GM19372 (cell line): ENCODE results near the gene STON2.

ENCODE experiments used
- ATAC-seq: cut with Tn5 transposase; IDR thresholded peaks from one replicate; pipeline ENCODE4 v1.9.1; 2021; ENCODE audit warnings: mild to moderate bottlenecking, low read depth, moderate library complexity; ENCODE audit not compliant: unreplicated experiment

STON2 gene

DNA sequence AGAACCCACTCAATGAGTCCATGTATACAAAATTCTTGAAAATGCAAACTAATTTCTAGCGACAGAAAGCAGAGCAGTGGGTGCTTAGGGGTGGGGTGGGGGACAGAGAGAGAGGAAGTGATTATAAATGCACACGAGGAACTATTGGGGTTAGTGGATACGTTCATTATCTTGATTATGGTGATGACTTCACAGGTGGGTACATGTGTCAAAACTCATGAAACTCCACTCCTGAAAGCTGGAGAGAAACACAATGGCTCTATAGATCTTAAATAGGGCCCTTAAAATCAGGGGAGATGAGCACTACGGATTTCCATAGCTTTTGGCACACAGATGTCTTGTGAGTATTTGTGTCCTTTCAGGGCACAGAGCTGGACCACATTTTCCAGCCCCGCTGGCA, 59.9 kb downstream of the STON2 start:
- ATAC-seq: no peak

DNA sequence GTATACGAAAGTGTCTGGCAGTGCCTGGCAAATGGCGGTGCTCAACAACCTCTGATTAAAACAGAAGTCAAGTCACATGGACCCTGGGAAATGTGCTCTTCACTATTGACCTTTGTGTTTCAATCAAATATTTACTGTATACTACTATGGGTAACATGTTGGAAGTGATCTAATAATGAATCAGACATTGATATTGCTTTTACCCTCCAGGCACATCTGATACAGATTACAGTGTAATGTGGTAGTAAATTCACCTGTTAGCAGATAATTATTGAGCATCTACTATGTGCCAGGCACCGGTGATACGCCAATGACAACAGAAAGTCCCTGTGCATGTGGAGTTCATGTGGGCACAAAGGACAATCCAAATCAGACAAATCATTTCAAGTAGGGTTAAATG, 63.1 kb downstream of the STON2 start:
- no peak for ATAC-seq

DNA sequence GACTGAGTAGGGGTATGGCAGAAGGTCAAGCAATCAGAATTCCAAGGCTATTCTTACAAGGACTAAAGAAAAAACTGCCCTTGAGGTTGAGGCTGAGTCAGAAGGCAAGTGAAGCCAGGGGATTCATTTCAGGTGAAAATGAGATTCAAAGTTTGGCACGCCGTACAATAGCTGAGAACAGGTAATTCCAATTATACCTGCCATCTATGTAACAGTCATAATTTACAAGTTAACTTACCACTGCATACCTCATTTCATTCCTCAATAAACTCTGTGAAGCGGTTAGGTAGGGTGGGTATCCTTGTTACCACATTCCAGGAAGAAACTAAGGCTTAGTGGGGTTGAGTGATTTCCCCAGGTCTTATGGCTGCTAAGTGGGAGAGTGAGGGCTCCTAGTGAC, 64.1 kb downstream of the STON2 start:
- no peak for ATAC-seq

DNA sequence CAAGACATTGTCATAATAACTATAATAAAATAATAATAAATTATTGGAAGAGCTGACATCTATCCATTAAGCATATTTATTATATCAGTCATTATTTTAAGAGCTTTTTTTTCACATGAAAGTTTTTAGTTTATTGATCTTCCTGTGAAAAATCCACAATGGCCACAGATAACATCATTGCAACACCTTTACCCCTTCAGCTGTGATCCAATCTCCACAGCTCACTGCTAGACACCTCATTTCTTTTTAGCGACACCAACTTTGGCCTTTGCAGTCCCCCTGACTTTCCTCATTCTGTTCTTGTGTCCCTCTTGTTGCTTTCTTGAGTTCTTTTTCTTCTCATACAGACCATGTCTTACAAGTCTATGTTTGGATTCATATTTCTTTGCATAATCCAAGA, 67.4 kb downstream of the STON2 start:
- ATAC-seq: no peak

DNA sequence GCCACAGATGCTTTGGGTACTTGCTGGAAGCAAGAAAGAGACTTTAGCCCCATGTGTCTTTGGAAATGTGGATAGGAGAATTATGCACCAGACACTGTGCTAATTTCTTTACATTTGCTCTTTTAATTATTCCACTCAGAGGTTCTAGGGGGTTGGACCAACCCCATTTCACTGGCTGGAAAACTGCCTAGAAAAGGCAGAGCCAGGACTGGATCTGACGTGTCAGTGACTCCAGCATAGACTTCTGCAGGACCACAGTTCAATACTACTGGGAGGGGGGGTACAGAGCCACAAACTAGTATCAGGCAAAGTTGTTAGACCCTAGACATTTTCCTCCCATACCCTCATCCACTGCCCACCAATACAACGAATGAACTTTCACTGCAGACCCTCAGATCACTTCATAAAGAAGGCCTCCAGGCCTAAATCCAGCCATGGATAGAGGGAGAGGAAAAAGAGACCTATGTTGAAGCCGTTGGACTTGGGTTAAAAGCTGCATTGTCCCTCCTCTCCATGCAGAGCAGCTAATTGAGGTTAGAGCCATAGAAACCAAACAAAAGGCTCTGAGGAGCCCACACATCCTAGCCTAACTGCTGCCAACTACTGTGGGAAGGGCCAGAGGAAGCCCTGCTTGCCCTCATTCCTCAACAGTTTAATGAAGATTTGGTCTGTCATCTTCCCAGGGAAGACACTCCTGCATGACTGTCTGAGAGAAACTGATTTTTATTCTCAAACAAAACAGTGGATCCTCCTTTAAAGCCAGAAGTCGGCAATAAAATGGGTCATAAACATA, 68.7 kb downstream of the STON2 start:
- ATAC-seq: no peak

DNA sequence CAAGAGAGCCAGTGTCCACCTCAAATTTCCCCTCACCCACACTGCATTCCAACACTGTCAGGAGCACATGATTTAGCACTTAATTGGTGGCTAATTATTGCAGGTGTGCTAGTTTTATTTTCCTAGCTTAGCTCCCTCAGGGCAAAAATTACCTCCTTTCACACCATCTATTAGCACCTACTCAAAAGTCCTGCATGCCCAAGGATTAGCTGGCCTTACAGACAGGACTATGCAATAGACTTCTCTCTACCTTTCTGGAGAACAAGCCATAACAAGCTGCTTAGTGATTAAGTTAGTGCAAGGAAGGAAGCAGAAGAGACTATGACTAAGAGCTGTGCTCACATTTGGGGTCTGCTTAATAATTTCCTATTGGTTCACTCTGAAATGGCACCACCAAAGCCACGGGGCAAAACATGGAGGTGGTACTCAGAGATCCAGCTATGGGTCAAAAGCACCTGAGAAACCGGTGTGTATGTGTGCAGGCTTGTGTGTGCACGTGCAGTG, 69.5 kb downstream of the STON2 start:
- ATAC-seq: no peak

DNA sequence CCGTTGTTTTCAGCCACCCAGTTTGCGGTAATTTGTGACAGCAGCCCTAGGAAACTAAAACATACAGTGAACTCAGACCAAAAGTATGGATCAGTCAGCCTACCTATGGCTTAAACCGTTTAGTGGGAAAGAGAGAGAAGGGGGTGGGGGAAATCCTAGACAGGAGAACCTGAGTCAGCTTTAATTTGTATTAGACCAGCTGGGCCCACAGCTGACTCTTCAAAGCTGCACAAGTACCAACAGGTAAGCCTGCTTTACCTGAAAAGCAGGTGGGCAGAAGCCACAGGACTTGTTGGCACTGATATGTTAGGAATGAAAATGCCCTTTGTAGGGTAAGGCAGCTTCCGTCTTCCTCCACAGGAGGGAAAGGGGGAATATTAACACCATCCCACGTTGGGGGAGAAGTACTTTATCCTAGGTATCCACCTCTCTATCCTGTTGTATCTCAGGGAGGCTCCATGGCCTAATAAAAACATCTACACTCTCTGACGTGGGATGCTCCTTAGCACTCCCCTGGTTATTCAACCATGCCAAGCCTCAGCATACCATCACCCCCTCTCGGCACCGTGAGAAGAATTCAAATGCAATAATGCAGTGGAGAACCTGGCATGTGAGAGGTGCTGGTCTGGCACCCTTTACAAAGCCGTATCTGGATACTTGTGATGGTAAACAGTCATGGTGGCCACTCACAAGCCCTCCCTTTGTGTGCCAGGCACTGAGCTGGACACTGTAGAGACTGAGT, 70.3 kb downstream of the STON2 start:
- no peak for ATAC-seq

DNA sequence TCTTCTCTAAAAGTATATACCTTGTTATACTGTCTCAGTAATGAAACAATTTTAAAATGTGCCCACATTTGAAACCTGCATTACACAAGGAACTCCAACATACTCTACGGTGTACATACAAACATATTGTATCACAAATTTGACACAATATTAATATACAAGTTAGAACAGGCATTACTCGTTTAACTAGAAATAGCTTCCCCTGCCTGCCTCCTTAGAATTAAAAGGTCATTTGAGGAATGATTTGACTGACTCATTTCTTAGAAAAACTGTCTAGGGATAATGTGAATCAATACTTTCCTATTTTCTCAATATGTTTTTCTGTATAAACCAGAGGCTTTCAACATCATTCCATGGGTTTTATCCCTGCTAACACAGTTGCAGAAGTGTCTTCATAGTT, 73.7 kb downstream of the STON2 start:
- ATAC-seq: no peak

DNA sequence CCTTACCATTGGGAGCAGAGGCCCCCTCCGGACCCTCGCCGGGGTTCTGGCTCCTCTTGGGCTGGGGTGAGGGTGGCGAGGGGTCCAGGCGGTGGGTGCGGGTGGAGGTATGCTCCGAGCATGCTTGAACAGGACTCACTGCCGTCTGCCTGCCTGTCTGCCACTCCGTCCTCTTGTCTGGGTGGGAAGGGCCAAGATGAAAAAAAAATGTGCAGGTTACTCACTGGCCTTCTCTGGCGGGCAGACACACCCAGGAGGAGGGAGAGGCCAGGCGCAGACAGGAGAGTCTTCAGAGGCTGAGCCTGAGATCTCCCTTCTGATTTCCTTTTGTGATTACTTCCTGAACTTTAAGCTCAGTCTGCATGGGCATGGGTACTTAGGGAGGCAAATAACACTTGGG, 76.1 kb downstream of the STON2 start:
- ATAC-seq: no peak

DNA sequence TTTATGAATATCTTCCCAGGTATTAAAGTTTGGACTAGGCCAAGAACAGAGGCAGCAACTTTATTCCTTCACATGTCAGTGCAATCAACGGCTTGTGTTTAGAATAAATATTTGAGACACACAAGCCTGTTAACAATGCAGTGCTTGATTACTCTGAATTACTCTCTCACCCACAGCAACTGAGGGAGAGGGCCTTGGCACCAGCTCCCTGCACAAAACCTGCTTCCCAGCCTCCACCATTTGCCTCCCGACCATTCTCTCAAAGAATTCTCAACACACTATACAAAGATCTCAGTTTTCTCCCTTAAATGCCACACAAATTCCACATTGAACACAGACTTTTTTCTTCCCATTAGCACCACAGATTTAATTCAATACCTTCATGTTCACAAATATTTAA, 77.0 kb downstream of the STON2 start:
- ATAC-seq: no peak

DNA sequence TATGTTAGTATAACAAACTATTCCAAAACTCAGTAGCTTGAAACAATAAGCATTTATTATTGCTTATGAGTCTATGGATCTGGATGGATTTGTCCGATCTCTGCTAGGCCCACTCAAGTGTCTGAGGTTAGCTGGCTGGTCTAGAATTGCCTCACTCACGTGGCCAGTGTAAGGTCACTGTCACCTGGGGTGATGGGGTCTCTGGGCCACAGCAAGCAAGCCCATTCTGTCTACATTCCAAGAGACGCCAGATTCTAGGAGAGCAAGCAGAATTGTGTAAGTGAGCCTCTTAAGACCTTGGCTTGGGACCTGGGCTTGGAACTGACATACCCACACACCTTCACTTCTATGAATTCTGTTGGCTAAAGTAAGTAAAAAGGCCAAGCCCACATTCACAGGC, 80.2 kb downstream of the STON2 start:
- no peak for ATAC-seq

DNA sequence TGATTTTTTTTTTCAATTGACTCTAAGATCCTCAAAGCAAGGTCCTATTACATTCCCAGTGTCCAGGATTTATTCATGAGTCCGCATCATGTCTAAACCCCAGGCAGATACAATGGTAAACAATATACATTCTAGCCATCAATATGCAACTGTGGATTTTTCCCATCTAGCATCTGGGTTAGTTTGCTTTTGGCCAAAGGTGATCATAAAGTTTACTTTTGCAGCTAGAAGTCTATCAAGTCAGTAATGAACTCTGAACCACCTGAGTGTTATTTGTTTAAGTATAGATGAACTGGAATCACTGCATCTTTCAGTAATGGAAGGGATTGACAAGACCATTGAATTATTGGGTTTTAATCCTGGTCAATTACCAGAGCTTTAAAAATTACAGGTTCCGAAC, 80.8 kb downstream of the STON2 start:
- no peak for ATAC-seq

DNA sequence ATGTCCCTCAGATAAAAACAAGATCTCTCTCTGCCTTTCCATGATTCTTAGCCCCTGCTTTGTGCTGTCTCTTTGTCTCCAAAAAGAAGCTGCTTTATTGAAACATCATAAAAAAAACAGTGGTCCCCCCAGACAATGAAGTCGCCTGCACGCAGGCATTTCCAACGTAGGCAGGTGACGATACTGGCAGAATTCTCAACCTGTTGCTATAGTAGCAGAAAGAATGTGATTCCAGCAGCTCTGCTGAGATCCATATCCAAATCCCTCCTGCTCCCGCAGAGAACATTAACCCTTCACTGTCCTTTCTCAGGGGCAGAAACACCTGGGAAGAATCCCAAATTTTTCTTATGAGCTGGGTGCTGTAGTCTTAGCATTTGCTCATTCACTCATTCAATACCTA, 84.8 kb downstream of the STON2 start:
- no peak for ATAC-seq

DNA sequence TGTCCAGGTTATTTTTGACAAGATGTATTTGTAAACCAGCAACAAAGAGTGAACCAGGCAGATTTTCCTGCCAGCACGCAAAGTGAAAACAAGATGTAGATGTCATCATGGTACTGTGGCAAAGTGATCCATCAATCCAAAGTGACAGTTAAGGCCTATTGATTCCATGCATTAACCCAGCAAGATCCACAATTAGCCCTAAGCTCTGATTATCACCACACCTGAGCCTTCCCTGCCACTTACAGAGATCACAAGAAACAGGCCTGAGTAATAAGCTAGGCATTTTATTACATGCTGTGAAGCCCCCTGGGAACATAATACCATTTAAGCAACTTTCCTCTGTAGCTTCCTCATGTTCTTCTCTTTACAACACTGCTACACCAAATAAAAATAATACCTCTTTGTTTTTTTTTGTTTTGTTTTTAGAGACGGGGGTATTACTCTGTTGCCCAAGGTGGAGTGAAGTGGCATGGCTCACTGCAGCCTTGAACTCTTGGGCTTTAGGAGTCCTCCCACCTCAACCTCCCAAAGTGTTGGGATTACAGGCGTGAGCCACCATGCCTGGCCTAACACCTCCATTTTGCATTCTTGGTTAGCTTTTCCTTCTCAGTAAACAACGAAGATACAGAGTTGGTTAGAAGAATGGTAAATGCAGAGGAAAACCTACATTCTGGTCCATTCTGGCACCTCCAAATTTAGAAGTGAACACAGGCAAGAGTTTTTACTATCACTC, 85.5 kb downstream of the STON2 start:
- no peak for ATAC-seq

DNA sequence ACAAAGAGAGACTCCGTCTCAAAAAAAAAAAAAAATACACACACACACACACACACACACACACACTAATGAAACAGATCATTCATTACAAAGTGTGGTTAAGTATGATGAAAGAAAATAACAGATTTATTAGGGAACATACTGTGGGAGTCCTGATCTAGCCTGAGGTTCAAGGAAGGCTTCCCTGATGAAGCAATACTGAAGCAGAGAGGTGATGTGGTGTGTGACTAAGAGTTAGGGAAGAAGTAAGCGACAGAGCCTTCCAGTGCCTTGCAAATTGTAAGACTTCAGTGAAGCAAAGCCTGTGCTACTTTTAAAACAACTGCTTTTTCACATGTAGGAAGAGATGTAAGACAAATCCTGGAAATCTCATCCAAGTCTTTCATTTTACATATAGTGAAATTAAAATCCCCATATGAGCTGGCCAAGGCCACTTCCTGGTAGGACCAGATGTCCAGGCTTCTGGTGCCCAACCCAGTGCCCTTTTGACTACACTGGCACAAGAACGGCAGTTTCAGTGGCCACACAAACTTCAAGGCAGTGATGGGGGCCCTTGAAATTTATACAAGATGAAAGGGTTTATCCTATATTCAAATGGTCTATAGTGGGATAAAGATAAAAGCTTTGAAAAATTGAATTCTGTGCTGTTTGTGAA, 86.2 kb downstream of the STON2 start:
- no peak for ATAC-seq

DNA sequence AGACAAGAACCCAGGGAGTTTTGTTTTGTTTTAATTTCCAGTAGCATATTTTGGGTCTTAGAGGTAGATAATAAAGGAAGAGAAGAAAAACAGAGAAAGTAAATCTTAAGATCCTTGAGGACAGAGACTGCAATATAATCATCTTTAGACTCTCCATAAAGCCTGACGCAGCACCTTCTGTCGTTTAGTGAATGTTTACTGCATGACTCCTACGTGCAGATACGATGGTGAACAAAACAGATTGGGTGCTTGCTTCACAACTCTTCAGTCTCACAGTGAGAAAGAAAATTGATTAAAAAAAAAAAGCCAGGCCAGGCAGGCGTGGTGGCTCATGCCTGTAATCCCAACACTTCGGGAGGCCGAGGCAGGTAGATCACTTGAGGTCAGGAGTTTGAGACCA, 86.9 kb downstream of the STON2 start:
- ATAC-seq: no peak

DNA sequence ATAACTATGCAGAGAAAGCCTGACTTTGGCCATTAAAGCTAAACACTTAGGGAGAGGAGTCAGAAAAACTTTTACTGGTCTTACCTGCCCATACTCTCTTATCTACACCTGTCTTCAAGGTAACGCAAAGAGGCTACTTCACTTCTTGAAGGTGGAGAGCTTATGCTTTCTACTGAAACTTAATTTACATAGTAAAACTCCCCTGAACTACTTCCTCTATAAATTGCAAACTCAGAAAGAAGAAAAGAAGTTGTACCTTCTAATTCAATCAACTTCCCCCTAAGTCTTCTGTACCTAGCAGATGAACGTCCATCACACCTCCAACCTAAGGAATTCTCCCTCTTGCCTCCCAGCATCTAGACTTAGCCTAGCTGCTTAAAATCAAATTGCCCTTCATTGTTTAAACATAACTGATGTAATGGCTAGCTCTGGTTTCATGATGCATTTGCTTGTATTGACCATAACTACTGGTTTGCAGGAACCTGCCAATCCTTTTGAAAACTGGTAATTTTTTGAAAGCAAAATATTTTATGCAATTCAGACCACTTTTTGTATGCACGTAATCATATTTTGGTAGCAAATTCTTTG, 87.7 kb downstream of the STON2 start:
- ATAC-seq: no peak

DNA sequence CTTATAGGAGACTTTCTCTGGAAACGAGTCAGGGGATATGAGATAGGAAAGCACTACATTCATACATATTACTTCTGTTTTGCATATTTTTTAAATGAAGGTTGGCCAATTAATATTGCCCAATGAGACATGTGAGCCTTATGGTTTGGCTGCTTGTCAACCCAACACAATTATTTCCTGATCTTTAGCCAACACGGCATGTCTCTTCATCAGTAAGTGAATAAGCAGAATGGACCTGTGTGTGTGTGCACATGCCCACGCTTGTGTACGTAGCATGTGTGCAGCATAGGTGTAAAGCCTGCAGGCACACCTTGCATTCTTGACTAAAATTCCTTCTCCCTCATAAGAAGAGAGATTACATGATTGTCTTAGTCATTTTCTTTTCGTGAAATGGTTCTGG, 88.3 kb downstream of the STON2 start:
- no peak for ATAC-seq

DNA sequence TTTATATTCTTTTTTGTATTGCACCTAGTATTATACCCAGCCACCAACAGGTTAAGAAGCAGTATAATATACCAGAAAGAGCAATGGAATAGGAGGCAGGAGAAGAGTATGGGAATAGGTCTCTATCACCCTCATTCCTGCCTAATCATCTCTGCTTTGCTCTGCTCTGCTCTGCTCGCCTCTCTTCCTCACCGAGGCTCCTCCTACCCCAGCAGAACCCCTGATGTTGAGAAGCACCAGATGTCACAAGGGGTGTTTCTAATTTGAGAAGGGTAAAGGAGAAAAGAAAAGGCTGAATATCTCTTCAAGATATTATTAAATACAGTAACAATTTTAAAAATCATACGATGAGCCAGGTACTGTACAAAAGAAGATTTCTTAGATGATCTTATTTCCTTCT, 89.0 kb downstream of the STON2 start:
- ATAC-seq: no peak

DNA sequence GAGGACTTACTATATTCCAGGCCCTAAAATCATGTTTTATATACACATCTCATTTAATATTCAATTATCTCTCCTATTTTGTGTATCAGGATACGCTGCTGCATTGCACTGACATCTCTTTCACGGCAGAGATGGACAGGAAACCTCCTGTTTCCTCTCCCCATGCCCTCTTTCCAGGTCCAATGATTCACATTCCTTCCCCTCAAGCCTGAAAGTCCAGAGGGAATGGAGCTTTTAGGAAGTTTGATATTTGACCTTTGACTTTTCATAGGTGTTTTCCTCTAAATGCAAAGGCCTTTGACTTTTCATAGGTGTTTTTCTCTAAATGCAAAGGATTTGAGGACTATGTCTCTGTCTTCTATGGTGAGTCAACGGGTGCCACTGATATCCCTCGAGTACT, 89.5 kb downstream of the STON2 start:
- no peak for ATAC-seq
